Measurements from ENCODE around the gene AFAP1L1.

Gene AFAP1L1

DNA sequence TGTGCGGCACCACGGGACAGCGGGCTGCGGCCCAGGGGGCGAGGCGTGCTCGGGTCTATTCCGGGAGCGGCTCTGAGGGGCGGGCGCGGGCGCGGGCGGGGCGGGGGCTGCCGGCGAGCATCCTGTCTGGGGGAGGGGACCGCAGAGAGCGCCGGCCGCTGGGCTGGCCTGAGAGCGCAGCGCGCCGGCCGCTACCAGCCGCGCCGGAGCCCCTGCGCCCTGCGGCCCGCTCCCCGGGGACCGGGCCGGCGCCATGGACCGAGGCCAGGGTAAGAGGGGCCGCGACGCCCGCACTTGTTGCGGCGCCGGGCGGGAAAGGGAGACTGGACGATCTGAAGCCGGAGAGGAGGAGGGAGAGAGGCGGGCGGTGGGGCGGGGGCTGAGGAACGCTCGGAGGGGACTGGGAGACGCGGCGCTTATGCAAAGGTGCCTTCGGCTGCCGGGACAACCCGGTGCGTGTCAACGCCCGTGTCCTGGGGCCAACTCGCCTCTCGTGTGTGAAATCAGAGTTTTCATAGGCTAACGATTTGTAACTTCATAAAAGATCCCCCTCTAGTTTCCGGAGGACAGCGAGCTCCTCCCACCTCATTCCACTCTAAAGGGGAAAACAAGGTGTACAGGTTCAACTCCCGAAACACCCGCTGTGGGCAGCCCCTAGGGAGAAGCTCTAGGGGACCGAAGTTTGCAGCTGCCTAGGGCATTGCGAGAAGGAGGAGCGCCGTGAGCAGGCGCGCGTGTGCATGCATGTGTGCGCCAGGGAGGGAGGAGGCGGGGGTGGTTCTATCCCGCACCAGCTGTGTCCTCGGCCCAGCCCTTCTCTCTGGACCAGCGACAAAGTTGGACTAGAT is at the start of gene AFAP1L1:
TSS of gene AFAP1L1 (plus strand) at position 144 of the 848 bp plus-strand sequence. CDS start at position 254, 110 bp downstream.
- TF ChIP-seq GATA2 (IDR thresholded peaks at IDR 0.05; ENCODE audit: low read depth, low read length) (no peak), GATA3 (IDR thresholded peaks at IDR 0.05; ENCODE audit: low read depth, low read length) (no peak)

DNA sequence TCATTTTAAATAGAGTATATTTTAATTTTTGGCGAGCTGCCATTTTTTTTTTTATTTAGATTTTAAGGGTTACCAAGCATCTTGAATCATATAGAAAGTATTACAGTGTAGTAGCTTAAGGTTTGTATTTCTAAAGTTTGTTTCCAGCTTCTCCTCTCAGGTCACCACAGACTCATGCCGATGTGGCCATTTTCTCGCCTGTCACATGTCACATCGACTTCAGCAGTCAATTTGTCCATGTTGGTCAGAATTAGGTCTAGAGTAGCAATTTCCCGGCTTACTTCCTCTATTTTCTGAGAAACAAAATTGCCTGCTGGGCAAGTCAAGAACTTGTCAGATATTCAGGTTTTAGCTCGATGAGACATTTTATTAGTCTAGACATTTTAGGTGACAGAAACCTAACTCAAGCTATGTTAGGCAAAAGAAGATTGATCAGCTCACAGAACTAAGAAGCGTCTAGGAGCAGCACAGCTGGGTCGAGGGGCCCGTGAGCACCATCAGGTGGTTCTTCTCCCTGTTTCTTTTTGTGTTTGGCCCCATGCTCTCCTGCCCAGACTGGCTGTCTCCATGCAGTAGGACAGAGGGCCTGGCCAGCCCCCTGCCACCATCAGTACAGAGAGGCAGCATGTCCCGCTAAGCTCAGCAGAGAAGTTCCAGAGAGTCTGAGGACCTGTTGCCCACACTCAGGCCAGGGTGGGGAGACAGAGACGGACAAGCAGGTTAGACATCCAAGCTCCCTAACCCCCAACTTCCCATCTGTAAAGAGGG is 48.4 kb upstream of the AFAP1L1 start:
- no peak for TF ChIP-seq GATA2 (IDR thresholded peaks at IDR 0.05; ENCODE audit: low read depth, low read length)
- TF ChIP-seq GATA3 (IDR thresholded peaks at IDR 0.05; ENCODE audit: low read depth, low read length) = no peak

DNA sequence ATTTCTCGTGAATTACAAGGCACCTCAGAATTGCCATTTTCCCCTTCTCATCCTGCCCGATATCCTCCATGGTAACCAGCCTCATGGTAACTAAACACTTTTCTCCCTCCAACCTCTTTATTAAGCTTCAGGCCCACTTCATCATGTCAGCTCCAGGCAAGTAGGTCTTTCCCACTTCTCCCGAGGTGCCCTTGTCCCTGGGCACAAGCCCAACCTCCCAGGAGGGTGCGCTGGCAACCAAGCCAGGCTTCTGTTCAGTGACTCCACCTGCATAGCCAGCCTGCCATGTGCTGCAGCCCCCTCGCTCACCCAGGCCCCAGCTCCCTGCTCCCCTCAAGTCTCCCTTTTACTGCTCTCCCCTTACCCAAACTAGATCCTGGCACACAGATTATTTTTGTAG is 47.4 kb upstream of the AFAP1L1 start:
- TF ChIP-seq GATA3 (IDR thresholded peaks at IDR 0.05; ENCODE audit: low read depth, low read length) (no peak), GATA2 (IDR thresholded peaks at IDR 0.05; ENCODE audit: low read depth, low read length) (no peak)

DNA sequence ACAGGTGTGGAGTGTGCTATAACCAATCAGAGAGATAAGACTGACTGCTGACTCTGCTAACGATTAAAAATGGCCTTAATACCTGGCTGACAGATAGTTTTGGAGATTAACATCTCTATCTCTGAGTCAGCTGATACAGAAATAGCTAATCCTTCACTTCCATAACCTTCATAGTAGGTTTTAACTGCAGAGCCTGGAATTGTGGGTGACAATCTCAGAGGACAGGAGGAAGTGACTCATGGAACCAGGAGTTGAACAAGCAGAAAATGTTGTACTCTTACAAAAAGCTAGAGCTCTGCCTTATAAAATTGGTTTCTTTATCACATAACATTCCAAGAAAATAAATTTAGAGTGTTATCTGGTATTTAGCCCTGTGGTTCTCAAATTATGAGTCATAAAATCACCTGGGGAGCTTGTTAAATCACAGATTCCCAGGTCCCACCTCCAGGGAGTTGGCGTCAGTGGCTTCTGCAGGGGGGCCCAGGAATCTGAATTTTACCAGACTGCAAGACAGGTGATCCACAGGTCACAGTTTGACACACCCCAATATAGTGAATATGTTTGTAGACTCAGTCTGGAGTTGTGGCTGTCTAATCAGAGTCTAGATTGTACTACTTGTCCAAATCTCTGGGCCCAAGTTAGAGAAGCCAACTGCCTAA is 44.4 kb upstream of the AFAP1L1 start:
- TF ChIP-seq GATA3 (IDR thresholded peaks at IDR 0.05; ENCODE audit: low read depth, low read length) (no peak), GATA2 (IDR thresholded peaks at IDR 0.05; ENCODE audit: low read depth, low read length) (no peak)

DNA sequence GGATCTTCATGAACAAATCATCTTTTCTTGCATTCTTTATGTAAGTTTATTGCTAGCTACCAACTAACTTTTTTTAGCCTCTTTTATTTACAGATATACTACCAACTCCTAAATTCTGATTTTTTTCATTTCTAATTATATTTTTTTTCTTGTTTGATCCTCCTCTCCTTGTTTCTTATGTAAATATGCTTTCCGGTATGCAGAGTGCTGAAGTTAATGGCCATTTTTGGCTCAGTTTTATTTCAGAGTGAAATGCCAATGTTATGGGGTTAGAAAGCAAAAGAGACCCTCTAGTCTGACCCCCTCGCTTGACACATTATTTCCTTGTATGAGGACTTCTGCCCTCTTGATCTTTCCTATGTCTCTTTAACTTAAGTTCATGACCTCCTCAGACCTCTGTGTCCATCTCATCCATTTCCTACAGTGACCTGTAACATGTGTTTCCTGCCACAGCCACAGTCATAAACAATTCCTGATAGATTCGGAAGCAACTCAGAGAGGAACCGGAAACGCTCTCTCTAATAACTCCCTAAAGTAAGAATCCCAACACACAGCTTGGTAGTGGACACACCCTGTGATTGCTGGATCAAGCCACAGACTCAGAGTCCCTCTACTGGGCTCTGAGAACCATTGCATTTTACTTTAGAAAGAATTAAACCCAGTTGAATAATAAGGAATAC is 42.9 kb upstream of the AFAP1L1 start:
- TF ChIP-seq GATA3 (IDR thresholded peaks at IDR 0.05; ENCODE audit: low read depth, low read length) (no peak), GATA2 (IDR thresholded peaks at IDR 0.05; ENCODE audit: low read depth, low read length) (no peak)

DNA sequence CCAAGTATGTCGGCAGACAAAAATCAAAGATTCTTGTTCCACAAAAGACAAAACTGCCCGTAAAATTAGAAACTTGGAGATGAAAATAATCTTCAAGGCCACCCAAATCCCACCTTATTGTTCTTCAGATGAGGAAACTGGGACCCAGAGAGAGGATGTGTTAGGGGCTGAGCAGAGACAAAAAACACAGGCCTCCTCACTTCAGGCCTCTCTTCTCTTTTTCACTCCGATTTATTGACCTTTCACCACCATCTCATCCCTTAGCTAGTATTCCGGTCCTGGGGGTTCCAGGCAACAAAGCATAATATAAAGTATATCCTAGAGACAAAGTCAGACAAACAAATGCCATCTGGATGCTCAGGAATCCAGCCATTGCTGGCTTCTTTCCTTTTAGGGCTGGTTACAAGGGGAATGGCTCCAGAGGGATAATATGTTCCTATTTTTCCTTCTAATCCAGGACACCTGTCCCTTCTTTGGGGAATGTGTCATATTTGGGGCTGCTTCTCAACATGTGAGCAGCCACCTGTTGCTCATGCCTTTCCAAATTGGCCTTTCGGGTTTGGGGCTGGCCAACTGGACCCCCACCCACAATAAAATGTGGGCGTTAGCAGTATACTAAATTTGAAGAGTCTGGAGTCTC is 42.2 kb upstream of the AFAP1L1 start:
- TF ChIP-seq GATA2 (IDR thresholded peaks at IDR 0.05; ENCODE audit: low read depth, low read length) (no peak), GATA3 (IDR thresholded peaks at IDR 0.05; ENCODE audit: low read depth, low read length) (no peak)

DNA sequence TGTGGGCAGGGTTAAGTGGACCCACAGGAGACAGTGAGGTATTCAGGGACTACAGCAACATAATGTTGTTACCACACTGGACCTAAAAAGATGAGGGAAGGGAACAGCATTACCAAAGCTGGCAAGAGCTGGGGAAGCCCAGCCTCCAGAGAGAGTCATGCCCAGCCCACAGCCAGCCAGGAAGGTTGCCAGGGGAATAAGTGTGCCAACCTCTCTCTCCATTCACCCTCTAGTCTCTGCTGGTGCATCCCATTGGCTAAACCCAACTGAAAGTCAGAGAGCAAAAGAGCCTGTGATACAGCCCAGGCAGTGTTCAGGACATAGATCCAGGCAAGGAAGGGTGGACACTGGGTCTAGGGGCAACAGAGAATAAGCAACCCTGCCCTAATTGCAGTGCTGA is 35.8 kb upstream of the AFAP1L1 start:
- TF ChIP-seq GATA2 (IDR thresholded peaks at IDR 0.05; ENCODE audit: low read depth, low read length) (no peak), GATA3 (IDR thresholded peaks at IDR 0.05; ENCODE audit: low read depth, low read length) (no peak)

DNA sequence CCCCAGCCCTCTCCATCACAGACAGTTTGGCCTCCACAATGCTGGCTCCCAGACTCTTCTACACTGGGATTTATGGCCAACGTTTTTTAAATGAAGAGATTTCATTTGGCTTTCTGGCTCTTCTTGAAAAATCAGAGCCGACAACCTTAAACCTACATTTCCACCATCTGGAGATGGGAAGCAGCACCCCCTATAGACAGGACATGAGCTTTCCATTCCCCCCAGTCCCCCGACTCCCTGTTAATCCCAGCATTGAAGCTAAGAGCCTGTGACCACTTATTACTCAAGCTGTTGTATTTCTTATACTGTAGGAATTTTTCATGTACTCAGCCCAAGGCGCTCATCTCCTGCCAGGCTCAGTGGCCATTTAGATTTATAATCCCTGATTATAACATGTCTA is 34.0 kb upstream of the AFAP1L1 start:
- TF ChIP-seq GATA2 (IDR thresholded peaks at IDR 0.05; ENCODE audit: low read depth, low read length) = no peak
- no peak for TF ChIP-seq GATA3 (IDR thresholded peaks at IDR 0.05; ENCODE audit: low read depth, low read length)

DNA sequence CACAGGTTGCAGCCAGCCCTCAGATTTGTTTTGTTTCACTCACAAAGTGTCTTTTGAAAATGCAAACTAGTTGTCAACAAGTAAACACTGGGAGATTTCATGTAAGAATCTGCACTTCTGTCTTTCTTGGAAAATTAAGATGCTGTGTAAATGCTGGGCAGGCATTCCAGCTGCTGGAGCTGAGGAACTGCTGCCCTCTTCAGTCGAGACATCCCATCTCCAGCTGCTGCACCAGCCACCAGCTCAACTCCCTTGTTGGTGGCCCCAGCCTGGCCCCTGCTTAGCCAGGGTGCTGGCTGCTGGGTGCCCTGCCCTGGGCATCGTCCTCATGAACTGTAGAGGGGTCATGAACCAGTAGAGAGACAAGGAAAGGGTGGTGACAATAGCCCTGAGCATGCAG is 33.1 kb upstream of the AFAP1L1 start:
- TF ChIP-seq GATA2 (IDR thresholded peaks at IDR 0.05; ENCODE audit: low read depth, low read length) (no peak), GATA3 (IDR thresholded peaks at IDR 0.05; ENCODE audit: low read depth, low read length) (no peak)

DNA sequence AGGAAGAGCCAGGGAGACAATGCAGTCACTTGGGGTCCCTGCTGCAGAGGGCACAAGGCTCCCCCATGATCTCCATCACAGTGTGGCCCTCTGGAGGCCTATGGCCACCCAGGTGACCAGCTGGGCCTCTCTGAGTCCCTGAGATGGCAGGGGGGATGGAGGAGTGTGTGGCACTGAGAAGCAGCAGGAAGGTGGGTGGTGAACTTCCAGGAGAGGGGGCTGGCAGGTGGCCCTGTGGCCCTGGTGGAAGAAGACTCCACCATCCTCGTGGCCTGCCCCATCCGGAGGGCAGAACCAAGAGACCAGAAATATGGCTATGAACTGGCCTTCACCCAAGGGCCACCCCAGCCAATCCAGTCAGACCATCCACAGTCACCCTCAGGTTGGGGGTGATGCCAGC is 31.7 kb upstream of the AFAP1L1 start:
- TF ChIP-seq GATA2 (IDR thresholded peaks at IDR 0.05; ENCODE audit: low read depth, low read length) (no peak), GATA3 (IDR thresholded peaks at IDR 0.05; ENCODE audit: low read depth, low read length) (no peak)

DNA sequence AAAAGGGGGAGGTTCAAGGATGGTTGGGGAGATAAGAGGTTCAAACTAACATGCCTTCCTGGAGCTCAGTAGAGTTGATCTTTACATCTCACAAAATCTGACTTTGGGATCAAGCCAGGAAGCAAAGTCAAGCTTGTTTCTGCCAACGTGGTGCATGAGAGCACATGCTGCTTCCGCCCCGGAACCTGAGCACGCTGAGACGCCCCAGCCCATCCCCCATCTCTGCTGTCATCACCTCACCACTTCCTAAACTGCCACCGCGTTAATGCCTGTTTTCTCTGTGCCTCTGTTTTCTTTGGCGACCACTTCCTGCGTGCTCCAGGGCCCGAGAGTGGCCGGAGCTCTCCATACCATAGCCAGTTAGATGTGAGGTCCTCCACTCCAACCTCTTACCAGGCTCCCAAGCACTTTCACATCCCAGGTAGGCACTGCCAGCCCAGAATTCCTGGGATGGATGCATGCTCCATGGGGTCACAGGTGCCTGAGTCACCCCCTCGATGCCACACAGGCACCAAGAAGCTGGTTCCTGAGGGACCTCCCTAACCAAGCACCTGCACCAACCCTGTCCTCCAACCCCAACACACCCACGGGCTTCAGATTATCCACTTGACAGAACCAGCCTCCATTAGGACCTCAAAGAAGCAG is 31.2 kb upstream of the AFAP1L1 start:
- TF ChIP-seq GATA3 (IDR thresholded peaks at IDR 0.05; ENCODE audit: low read depth, low read length) = no peak
- TF ChIP-seq GATA2 (IDR thresholded peaks at IDR 0.05; ENCODE audit: low read depth, low read length) = no peak

DNA sequence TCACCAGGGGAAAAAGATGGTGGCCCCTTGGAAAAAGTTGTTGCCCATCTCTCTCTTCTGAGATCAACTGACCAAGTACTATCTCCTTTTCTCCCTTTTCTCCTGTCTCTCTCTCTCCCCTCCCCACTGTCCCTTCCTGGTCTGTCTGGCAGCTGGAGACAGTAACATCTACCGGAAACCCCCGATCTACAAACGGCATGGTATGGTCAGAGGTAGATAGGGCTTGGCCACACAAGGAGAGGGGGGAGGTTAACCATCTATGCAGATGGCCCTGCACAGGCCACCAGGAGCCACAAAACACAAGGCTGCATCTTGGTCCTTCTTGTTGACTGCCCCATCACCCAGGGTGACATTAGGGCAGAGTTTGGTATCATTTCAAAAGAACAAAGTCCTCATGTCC is 29.3 kb upstream of the AFAP1L1 start:
- TF ChIP-seq GATA3 (IDR thresholded peaks at IDR 0.05; ENCODE audit: low read depth, low read length) (no peak), GATA2 (IDR thresholded peaks at IDR 0.05; ENCODE audit: low read depth, low read length) (no peak)

DNA sequence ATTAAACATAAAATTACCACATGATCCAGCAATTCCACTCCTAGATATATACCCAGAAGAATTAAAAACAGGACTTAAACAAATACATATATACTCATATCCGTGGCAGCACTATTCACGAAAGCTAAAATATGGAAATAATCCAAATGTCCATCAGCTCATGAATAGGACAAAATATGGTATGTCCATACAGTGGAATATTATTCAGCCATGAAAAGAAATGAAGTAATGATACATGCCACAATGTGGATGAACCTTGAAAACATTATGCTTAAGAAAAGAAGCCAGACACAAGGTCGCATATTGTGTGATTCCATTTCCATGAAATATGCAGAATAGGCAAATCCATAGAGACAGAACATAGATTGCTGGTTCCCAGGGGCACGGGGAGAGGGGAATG is 24.8 kb upstream of the AFAP1L1 start:
- TF ChIP-seq GATA3 (IDR thresholded peaks at IDR 0.05; ENCODE audit: low read depth, low read length) (no peak), GATA2 (IDR thresholded peaks at IDR 0.05; ENCODE audit: low read depth, low read length) (no peak)

Measured in SH-SY5Y (cell line).